Fibroblast of villous mesenchyme (primary cell): Measurements from ENCODE around the gene VPS35L. TPM values are rescaled to one million over a fixed set of nuclear protein-coding genes. Genes with fewer than 3 reads are reported as not detected.
"Not testable (repeated sequence)": the region's sequence is repeated elsewhere in the genome, so short reads cannot be mapped to it uniquely, and the experiment has no call there.

Experiments
- DNase-seq: peaks from one replicate; pipeline ENCODE4 v3.0.0-alpha.2; 2010; ENCODE audit warnings: low read depth
- H3K4me3 ChIP-seq: 2 replicates; pipeline ENCODE4 v1.5.1; 2011; ENCODE audit warnings: low read depth, mild to moderate bottlenecking, low read length
- total RNA-seq: library from RNA; depleted of rRNA; stranded (reverse); fragments of >200 nt; gene quantifications from 2 replicates; pipeline ENCODE4 v1.2.3, GENCODE V29; 2012
- TF ChIP-seq, protein P1 (sequence below): IDR thresholded peaks from 2 replicates; pipeline ENCODE4 v1.5.1; 2012; ENCODE audit warnings: low read depth, mild to moderate bottlenecking, low read length; ENCODE audit not compliant: insufficient read depth

VPS35L gene
- total RNA-seq, 1 donor, result 67.4 TPM

DNA sequence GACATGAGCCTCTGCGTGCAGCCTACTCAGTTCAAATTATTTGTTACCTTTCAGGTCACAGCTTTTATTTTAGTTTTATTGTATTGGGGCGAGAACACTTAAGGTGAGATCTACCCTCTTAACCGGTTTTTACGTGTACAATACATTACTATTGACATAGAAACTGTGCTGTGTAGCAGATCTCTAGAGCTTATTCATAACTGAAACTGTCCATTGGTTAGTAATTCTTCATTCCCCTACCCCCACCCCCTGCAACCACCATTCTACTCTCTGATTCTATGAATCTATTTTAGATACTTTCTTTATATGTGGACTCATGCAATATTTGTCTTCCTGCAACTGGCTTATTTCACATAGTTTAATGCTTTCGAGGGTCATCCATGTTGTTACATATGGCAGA is 119.0 kb downstream of the VPS35L start:
- DNase-seq, result no peak
- TF ChIP-seq, protein P1, sequence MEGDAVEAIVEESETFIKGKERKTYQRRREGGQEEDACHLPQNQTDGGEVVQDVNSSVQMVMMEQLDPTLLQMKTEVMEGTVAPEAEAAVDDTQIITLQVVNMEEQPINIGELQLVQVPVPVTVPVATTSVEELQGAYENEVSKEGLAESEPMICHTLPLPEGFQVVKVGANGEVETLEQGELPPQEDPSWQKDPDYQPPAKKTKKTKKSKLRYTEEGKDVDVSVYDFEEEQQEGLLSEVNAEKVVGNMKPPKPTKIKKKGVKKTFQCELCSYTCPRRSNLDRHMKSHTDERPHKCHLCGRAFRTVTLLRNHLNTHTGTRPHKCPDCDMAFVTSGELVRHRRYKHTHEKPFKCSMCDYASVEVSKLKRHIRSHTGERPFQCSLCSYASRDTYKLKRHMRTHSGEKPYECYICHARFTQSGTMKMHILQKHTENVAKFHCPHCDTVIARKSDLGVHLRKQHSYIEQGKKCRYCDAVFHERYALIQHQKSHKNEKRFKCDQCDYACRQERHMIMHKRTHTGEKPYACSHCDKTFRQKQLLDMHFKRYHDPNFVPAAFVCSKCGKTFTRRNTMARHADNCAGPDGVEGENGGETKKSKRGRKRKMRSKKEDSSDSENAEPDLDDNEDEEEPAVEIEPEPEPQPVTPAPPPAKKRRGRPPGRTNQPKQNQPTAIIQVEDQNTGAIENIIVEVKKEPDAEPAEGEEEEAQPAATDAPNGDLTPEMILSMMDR, result no peak
- H3K4me3 ChIP-seq, result no peak overlapping the region

DNA sequence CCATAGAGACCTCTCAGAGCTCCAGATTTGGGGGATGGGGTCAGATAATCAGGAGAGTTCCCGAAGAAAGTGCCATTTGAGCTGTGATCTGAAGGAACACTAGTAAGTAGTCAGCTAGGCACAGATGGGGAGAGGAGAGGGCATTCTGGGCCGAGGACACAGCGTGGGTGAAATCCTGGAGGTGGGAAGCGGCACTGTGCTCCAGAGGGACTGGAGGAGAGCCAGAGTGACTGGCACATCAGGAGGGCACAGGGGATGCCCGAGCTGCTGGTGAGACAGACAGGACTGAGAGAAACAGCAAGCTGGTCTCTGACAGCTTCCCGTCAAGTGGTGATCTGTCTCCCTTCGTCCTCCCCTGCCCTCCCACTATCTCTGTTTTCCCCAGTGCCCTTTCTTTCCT is 121.9 kb downstream of the VPS35L start:
- no peak overlapping the region for H3K4me3 ChIP-seq
- DNase-seq, result no peak
- TF ChIP-seq, protein P1, result no peak

GRCh38 chr16:19678804-19679203 is 123.3 kb downstream of the VPS35L start:
- H3K4me3 ChIP-seq, result no peak overlapping the region
- DNase-seq, result no peak
- TF ChIP-seq, protein P1, result no peak

GRCh38 chr16:19679281-19679680 is 123.8 kb downstream of the VPS35L start:
- DNase-seq, H3K4me3 ChIP-seq: not testable (repeated sequence)

- no peak overlapping the region for H3K4me3 ChIP-seq
- TF ChIP-seq, protein P1, result peak; percentile 37
Measured at GRCh38 chr16:19680881-19681340, 125.4 kb downstream of the VPS35L start.

DNA sequence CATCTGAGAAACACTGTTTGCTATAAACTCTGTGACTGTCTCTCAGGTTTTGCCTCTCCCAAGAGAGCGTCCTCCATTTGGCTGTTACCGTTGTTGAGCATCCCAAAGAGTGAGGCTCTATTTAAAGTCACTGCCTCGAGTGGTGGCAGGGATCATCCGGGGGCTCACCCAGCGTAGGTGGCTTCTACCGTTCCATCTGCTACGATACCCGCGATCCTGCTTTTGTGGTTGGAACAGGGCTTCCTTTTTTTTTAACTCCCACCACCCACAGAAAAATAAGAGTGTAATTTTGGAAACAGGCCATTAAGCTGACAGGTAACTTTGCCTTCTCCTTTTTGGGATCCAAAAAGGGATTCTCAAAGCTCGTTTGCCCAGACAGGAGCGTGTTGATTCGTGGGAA is 126.1 kb downstream of the VPS35L start:
- TF ChIP-seq, protein P1, result no peak
- DNase-seq, result no peak
- no peak overlapping the region for H3K4me3 ChIP-seq

More at GRCh38 chr16:19680881-19681340, 125.4 kb downstream of the VPS35L start:
- no peak for DNase-seq

- TF ChIP-seq, protein P1, result no peak
- H3K4me3 ChIP-seq, result no peak overlapping the region
- DNase-seq, result no peak
Measured at GRCh38 chr16:19683453-19684236, 128.1 kb downstream of the VPS35L start.
